Fibroblast of villous mesenchyme (primary cell): ENCODE measurements around the gene NHERF2. TPM values are rescaled to one million over a fixed set of nuclear protein-coding genes. Genes with fewer than 3 reads are reported as not detected.

Source experiments
- DNase-seq: peaks from one replicate; pipeline ENCODE4 v3.0.0-alpha.2; 2010; ENCODE audit warnings: low read depth
- H3K4me3 ChIP-seq: 2 replicates; pipeline ENCODE4 v1.5.1; 2011; ENCODE audit warnings: low read depth, mild to moderate bottlenecking, low read length
- total RNA-seq: library from RNA; depleted of rRNA; stranded (reverse); fragments of >200 nt; gene quantifications from 2 replicates; pipeline ENCODE4 v1.2.3, GENCODE V29; 2012
- TF ChIP-seq, protein P1 (sequence below): IDR thresholded peaks from 2 replicates; pipeline ENCODE4 v1.5.1; 2012; ENCODE audit warnings: low read depth, mild to moderate bottlenecking, low read length; ENCODE audit not compliant: insufficient read depth

The NHERF2 gene
- total RNA-seq, 1 donor = 52.7 TPM

GRCh38 chr16:1980770-1981087 lies 46.0 kb upstream of the NHERF2 start:
- TF ChIP-seq, protein P1, sequence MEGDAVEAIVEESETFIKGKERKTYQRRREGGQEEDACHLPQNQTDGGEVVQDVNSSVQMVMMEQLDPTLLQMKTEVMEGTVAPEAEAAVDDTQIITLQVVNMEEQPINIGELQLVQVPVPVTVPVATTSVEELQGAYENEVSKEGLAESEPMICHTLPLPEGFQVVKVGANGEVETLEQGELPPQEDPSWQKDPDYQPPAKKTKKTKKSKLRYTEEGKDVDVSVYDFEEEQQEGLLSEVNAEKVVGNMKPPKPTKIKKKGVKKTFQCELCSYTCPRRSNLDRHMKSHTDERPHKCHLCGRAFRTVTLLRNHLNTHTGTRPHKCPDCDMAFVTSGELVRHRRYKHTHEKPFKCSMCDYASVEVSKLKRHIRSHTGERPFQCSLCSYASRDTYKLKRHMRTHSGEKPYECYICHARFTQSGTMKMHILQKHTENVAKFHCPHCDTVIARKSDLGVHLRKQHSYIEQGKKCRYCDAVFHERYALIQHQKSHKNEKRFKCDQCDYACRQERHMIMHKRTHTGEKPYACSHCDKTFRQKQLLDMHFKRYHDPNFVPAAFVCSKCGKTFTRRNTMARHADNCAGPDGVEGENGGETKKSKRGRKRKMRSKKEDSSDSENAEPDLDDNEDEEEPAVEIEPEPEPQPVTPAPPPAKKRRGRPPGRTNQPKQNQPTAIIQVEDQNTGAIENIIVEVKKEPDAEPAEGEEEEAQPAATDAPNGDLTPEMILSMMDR = no peak
- no peak overlapping the region for H3K4me3 ChIP-seq
- DNase-seq = no peak

DNA sequence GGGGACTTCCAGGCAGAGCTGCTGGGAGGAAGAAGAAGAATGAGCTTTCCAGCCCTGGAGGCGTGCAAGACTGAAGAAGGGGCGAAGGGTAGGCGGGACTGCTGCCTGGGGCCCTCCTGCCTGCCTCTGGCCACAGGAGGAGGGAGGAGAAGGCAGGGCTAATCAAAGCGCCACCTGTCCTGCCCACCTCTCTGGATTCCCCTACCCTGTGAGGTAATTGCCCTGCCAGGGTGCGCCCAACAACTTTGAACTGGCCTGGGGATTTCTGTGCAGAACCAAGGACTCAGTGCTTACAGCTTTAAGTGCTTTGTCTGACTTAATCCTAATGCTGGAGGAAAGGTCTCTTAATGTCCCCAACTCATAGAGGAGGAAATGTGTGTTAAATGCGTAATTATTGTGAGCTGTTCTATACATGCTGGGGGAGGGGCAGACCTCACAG lies 45.3 kb upstream of the NHERF2 start, which contains the start of gene NOXO1:
TSS of gene NOXO1 (minus strand) at position 72 of the 439 bp plus-strand sequence. CDS start 290 bp downstream, outside the sequence.
- H3K4me3 ChIP-seq = no peak within 1 kb of the TSS
- TF ChIP-seq, protein P1 = no peak
- no peak for DNase-seq

DNA sequence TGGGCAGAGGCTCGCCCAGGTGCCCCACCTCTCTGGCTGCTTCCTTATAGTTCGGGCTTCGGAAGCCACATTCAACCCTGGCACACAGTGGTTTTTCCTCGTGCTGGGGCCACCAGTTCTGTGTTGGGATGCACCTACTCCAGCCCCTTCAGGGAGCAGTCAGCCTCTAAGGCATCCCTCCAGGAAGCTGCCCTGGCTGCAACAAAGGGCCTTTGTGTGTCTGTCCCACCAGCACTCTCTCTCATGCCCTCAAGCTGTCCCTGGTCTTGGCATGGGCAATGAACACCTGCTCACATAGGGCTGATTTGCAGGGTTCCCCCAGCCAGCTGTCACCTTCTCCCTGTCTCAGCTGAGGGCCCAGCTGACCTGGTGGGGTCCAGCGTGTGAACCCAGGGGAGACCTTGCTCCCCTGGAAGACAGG lies 44.7 kb upstream of the NHERF2 start:
- DNase-seq = no peak
- TF ChIP-seq, protein P1 = no peak
- no peak overlapping the region for H3K4me3 ChIP-seq

GRCh38 chr16:1982991-1983543 lies 43.6 kb upstream of the NHERF2 start:
- TF ChIP-seq, protein P1 = peak; percentile 40
- no peak for DNase-seq
- peak overlapping the region; percentile 65 for H3K4me3 ChIP-seq

GRCh38 chr16:1983544-1984346 lies 43.0 kb upstream of the NHERF2 start, which contains the start of gene GFER:
Gene GFER (plus strand): TSS chr16:1984193. CDS start chr16:1984219, 26 bp downstream.
- peak; percentile 96 for DNase-seq
- H3K4me3 ChIP-seq = peak within 1 kb of the TSS; percentile 75
- TF ChIP-seq, protein P1 = peak; percentile 31

DNA sequence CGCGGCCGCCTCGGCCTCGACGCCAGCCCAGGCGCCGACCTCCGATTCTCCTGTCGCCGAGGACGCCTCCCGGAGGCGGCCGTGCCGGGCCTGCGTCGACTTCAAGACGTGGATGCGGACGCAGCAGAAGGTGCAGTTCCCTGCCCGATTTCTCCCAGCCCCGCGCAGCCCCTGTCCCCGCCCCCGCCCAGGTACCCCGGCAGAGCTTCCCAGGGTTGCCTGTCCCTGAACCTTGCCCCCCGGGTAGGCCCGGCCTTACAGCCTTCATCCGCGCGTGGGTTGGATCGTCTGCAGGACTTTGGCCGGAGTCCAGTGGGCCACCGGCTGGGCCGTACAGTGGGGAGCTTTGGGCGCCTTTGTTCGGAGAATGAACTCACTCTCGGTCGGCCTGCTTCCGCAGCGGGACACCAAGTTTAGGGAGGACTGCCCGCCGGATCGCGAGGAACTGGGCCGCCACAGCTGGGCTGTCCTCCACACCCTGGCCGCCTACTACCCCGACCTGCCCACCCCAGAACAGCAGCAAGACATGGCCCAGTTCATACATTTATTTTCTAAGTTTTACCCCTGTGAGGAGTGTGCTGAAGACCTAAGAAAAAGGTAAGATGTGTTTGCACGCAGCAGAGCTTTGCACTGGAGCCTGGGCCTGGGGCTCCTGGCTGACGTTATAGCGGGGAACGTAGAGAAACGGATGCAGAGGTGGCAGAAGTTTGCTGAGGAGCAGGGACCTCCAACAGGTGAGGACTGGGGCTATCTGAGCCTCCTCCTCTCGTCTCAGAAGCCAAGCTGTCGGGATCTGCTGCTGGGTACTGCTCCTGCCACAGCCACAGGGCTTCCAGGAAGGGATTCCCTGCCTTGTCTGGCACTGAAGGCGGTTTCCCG lies 42.1 kb upstream of the NHERF2 start:
- DNase-seq = no peak
- peak overlapping the region; percentile 75 for H3K4me3 ChIP-seq
- TF ChIP-seq, protein P1 = no peak
